ENCODE results near the gene GSPT1.

- TF ChIP-seq CTCF (conservative IDR thresholded peaks at IDR 0.05; ENCODE audit: low read length) (no peak), EZH2phosphoT487 (IDR thresholded peaks at IDR 0.05; ENCODE audit: borderline replicate concordance) (no peak)
Observed at GRCh38 chr16:11956558-11956957, 40.8 kb upstream of the GSPT1 start.
